Activated T-helper 9 cell treated with anti-CD3 and anti-CD28 coated beads, Interleukin-2, amount 50 U/mL, for 16 hours (primary cell): ENCODE data around the gene ZBTB16.

Experiments
- DNase-seq: peaks from one replicate; pipeline ENCODE4 v3.0.0-alpha.2; 2020; ENCODE audit warnings: low read depth

Gene ZBTB16

DNA sequence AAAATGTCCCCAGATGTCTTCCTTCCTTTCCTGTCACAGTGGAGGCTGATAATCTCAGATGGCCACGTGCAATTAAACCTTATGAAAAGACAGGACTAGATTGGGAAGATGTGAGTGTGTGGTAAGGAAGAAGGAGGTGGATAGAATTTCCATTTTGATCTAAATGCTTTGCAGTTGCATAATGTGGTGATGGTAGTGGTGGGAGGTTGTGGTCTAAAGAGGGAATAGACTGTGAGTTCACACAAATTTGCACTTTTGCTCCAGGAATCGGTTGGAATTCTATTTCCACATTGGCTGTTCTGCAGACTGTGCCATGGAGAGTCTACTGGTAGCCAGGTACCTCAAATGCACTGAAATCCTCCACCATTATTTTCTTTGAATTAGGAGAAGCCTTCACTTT is 93.3 kb downstream of the ZBTB16 start:
- DNase-seq: no peak

DNA sequence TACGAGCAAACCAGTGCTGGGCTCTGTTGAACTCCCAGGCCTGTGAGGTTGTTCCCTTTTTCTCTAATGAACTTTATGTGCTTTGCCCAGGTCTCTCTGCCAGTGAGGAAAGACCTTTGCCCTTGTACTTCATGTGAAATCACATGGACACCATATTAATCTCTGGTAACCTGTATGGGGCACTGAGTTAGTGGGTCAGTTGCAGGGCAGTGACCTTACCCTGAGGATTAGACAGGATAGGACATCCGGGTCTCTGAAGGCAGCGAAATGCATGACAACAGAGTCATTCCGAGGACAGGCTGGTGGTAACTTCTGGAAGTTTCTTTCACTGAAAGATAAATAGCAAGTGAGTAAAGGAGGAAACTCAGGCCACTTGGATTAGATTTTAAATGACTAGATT is 93.7 kb downstream of the ZBTB16 start:
- DNase-seq: no peak

DNA sequence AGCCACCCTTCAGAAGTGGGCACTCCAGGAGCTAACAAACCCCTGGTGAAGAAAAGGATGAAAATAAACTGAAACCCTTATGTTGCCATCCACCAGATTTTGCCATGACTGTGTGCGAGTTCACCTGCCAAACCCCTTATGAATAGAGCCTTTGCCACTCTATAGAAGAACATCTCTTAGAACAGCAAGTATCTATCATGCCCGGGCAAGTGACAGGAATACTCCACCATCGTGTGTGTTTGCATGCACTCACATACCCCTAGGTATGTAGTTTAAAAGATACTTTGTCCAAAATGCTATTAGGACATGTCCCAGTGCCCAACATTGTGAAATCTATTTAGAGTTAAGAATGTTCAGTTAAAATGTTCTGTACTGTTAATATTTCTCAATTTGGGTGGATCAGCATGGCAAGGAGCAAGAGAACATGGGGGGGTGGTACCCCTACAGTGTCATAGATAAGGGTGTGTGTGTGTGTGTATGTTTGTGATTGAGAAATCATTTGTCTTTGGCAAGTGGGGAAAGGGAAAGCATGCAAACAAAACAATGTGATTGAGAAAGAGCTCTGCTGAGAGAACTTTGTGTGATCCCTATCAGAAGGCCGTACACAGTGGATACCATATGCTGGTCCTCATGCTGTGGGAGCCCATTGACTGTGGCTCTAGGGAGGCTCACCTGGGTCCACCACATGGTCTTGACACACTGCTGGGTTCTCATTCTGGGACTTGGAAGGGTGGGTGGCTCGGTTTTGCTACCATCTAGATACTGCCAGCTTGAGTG is 94.9 kb downstream of the ZBTB16 start:
- no peak for DNase-seq

GRCh38 chr11:114155116-114155515 is 95.6 kb downstream of the ZBTB16 start:
- no peak for DNase-seq

DNA sequence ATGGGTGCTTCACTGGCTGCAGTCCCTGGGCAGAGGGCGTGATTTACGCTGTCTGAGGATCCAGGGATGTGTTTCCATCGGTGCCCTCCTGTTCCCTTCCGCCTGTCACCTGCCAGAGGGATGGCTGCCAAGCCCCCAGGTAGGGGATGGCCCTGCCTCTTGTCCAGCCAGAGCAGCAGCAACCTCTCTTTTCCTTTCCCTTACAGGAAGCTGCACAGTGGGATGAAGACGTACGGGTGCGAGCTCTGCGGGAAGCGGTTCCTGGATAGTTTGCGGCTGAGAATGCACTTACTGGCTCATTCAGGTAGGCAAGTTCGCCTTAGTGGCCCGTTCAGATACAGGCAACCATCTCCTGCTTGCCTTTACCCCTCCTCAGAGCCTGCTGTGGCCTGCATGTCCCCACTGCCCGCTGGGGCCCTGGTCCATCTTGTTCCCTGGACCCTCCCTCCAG is 96.6 kb downstream of the ZBTB16 start:
- no peak for DNase-seq

DNA sequence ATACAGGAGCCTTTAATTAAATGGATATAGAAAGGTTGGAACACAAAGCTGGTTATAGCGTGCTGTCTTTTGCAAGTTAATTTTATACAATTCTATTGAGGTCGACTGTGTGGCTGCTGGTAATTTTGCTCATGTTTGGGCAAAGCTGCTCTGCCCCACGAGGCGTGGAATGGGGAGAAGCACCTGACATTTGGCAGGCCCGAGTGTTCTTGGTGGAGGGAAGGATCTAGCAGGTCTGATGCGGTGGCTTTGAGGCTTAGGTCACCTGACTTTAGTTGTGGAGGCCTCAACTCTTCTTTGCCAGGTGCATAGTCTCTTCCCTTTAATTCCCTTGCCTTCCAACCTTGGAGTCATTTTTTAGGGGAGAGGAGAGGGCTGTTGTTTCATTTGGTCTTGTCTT is 97.3 kb downstream of the ZBTB16 start:
- DNase-seq: no peak

DNA sequence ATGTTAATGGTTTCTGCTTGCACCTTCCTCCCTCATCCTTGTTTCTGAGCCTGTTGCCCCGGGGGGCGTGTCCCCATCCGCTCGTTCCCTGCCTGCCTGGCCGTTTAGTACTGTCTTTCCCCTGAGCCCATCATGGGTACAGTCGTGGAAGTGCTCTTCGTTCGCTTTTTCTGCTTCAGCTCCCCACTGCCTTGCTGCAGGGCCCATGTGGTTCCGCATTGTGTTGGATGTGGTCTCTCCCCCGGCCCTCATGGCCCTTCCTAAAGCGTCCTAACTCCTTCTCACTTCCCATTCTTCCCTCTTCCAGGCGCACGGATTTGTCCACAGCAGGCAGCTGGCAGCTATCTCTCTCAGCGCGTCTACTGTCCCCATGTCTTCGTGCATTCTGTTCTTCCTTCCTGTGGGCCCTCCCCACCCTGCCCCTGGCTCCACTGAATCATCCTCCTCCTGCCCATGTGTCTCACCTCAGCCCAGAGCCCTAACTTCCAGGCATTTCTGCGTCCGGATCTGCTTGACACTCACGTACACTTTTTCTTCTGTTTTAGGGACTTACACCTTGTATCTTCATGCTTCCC is 98.1 kb downstream of the ZBTB16 start:
- DNase-seq: no peak

GRCh38 chr11:114158421-114158820 is 98.9 kb downstream of the ZBTB16 start:
- DNase-seq: no peak

DNA sequence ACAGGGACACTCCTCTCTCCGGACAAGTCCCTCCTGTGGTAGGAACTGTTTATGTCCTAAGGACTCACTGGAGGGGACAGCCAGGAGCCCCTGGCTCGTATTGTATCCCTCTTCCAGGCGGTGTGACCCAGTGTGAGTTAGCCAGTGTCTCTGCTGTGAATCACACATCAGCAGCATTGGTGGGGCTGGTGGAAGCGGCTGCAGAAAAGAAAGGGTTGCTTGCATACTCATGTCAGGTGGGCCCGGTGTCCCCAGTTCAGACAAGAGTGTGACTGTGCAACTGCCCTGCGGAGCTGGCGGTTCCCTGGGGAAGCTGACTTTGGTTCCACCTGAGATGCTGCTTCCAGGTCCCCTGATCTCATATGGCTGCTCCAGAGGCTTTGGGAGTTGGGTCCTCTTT is 99.4 kb downstream of the ZBTB16 start:
- no peak for DNase-seq

DNA sequence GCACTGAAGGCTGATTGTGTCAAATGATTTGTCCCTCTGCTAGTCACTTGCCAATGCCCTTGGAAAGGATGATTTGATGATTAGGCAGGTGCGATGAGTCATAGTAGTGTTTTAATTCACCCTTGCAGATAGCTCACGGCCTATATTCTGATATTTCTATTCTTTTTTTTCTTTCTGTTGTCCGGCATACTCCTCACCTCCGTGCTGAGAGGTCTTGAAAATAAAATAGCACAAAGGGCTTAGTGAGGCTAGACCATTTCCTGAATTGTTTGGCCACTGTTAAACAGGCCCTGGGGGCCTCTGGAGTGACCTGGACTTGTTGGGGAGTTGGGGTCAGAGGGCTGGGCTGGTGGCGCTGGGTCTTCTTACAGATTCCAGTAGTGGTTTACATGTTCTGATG is 99.8 kb downstream of the ZBTB16 start:
- no peak for DNase-seq

DNA sequence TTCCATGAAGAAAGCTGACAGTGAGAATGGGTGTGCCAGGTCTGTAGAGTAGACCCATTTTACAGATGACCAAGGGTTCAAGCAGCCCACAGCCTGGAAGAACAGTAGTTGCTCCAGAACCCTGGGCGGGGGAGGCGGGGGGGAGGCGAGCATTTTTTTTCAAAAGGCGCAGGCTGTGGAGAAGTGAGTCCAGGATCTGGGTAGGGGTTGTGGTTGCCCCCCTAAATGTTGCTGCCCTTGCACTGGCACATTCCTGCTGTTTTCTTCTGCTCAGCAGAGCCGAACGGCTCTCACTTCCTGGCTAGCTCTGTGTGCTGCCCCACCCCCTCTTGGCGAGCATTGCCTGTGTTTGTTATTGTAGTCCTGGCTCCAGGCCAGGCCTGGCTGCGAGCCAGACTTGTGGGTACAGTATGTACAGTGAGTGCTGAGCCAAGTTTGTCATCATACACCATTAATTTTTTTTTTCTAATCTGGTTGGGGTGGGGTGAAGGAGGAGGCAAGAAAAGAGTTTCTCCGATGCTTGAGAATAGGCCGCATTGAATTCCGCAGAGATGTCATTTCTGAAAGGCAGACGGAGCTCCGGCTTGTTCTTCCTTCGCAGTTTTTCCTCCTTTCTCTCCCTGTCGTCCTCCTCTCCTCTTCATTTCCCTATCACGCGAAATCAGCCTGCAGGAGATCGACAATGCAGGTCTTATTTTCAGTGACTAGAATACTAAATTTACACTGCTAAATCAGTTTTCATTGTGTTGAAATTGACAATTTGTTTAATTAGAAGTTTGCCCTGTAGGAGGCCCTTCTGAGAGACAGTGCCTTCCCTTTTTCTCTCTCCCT is 100.5 kb downstream of the ZBTB16 start:
- peak; percentile 89 for DNase-seq

GRCh38 chr11:114160894-114161293 is 101.4 kb downstream of the ZBTB16 start:
- no peak for DNase-seq

- no peak for DNase-seq
These were observed 102.2 kb downstream of the ZBTB16 start for GRCh38 chr11:114161486-114162250.

- no peak for DNase-seq
These were observed 103.2 kb downstream of the ZBTB16 start for GRCh38 chr11:114162719-114163123.

DNA sequence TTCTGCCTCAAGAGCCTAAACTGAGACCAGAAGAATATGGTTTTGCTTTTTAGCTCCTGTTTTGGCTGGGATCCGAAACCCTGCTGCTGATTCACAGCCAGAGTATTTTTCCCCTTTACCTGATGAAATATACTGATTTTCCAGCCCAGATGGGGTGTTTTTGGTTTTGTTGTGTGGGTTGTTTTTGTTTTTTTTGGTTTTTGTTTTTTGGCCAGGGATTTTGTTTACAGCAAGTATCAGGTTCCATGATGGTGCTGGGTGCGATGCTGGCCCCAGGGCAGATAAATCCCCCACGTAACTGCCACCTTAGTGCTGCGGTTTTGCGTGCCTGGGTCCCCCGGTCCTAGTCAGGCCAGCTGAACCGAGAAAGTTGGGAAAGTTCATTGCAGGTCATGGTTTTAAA is 103.7 kb downstream of the ZBTB16 start:
- no peak for DNase-seq

DNA sequence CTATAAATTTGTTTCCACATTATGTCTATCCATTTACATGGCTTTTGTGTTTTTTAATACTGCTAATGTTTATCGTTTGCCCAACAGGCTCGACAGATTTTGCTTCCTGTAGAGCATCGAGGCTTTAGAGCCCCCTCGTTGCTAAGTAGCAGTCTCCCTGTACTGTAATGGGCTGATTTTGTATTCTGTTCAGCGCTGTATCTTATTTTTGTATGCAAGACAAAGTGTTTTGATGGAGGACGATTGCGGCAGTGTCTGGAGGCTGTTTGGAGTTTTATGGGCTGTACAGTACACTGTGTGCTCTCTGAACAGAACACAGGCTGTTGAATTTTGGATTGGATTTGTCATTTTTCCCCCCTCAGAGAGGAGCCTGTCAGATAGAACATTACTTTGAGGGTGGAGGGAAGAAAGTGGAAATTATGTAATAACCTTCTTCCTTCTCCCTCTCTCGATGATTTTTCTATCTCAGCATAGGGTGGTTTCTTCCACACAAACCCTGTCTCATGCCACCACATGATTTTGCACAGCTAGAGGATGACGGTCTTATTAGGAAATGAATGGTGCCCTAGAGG is 104.4 kb downstream of the ZBTB16 start:
- DNase-seq: no peak

DNA sequence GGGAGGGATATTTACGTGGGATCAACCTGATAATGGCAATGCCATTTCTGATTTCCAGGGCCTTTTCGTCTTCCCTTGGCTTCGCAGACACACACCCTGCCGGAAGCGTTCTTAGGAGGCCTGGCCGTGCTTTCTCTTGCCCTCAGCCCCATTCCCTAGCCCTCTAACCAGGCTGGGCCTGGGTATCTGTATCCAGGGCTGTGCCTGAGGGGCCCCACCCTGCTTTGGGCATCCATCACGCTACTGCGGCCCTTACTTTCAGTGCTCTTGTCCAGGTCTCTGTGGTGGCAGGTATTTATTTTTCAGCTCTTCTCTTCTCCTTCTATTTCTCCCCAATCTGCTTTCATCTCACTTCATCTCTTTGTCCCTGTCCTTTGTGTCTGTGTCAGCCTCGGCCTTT is 105.0 kb downstream of the ZBTB16 start:
- DNase-seq: no peak

DNA sequence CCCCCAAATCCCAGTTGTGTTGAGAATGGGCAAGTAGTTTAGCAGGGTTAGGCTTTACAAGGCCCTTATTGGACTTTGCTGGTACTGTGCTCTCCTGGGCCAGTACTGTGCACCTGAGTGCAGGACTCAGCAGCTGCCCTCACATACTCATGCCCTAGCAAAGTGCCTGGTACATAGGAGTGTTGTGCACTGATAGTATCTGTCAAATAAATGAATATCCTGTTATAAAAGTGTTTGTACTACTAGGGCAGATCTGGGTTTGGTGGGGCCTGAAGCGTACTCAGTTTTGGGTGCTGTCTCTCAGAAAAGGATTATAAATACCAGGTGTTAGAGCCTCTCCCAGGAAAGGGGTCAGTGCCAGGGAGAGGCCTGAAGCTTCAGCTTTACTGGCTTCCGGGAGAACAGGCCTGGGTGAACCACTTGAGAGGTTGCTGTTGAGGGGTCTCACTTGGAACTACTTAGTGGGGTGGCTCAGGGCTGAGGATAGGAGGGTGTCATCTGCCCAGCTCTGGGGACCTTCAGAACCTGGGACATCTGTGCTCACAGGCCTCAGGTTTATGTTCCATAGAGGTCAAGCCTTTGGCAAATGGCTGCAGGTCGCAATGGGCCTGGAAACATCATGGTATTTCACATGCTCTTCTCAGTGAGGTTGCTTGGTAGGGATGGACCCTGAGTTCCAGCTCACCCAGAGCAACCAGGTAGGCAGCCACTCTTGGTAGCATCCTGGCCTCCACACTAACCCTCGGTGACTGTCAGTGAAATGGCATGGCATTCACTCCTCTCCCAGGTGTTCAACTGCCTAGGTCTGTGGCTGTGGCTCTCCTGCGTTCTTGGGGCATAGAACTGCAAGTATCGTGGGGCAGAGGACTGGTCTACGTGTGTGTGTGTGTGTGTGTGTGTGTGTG is 106.1 kb downstream of the ZBTB16 start:
- no peak for DNase-seq

DNA sequence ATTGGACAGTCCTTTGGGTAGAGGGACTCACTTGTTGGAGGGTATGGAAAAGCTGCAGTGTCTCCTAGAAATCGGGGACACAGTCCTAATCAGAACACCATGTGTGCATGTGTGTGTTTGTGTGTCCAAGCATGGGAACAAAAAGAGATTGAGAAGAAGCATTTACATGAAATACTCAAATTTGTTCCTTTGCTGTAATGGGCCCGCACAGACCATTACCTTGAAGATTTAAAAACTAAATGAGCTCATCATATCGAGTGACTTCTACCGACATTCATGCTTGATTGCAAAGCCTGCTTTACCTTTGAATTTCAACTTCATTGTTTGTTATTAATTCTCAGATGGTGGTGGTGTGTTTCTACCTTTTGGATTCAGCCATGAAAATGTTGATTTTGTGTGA is 106.9 kb downstream of the ZBTB16 start:
- no peak for DNase-seq

GRCh38 chr11:114166897-114167323 is 107.4 kb downstream of the ZBTB16 start:
- DNase-seq: no peak

GRCh38 chr11:114167355-114167754 is 107.8 kb downstream of the ZBTB16 start:
- DNase-seq: no peak
